G401.6 (cell line): ENCODE results near the gene LCE1B.

Experiments used
- FAIRE-seq: peaks from 2 replicates; lab custom pipeline; 2012; peaks lifted over from hg19 to GRCh38; lab: Jason Lieb, UNC

LCE1B gene, protein sequence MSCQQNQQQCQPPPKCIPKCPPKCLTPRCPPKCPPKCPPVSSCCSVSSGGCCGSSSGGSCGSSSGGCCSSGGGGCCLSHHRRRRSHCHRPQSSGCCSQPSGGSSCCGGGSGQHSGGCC

DNA sequence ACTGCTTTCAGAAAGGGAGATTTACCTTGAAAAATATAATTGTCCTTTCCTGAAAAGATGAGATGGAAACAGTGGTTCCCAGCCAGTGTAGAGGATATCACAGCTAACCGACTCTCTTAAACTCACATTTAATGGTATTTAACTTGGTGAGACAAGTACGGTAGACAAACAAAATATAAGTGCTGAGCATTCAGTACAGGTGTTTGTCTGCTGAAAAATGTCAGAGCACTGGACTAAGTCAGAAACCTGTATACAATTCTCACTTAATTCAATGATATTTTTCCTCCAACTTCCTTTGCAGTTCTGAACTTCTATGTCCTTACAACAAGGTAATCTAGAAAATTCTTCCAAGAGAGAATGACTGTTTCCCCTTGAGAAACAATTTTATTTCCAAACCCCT, at the start of gene LCE1B:
Gene LCE1B, plus strand, starts transcription at position 301 of the 400 bp plus-strand sequence. CDS start 476 bp downstream, outside the sequence.
- FAIRE-seq, result no peak

GRCh38 chr1:152768847-152769533, 42.8 kb upstream of the LCE1B start:
- no peak for FAIRE-seq

- no peak for FAIRE-seq
Observed at GRCh38 chr1:152770411-152770810, 41.4 kb upstream of the LCE1B start.

GRCh38 chr1:152774875-152775274, 36.9 kb upstream of the LCE1B start, which contains the start of gene LCE1F:
Gene LCE1F (plus strand): TSS chr1:152775140. CDS start chr1:152776372, 1,232 bp downstream.
- no peak for FAIRE-seq

GRCh38 chr1:152776361-152776760, 35.4 kb upstream of the LCE1B start:
- FAIRE-seq, result no peak

GRCh38 chr1:152777510-152778137, 34.1 kb upstream of the LCE1B start:
- FAIRE-seq, result no peak

DNA sequence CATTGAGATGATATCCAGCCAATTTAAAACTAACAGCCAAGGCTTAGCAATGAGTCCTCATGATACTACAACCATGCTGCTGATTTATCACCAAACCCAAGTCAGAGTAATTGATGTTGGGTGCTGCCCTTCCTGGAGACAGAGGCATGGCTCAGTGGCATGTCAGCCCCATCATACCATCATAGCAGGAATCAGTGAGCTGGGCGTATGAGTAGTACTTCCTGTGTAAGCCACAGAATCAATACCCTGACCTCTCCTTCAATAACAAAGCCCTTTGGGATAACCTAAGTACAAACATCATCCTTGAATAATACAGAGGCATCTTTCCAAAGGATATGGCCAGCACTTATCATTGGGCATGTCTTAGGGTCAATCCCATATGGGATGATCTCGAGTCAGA, 28.7 kb upstream of the LCE1B start:
- FAIRE-seq, result no peak

DNA sequence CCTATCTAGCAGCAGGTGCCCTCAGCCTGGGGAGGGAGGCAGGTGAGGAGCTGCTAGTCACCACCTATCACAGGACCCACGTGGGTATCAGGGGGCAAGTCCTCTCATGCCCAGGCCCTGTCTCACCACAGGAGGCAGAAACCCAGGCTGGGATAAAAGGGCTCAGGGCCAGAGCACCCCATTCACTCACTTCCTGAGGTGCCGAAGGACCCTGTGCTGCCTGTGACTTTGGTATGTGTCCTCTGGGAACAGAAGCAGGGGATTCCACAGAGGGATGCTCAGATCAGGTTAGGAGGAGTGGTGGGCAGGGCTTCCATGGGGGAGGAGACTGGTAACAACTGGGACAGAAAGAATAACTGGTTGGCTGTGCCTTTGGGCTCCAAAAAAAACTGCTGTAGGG, 25.7 kb upstream of the LCE1B start, which contains the start of gene LCE1E:
Gene LCE1E, plus strand, starts transcription at position 181 of the 400 bp plus-strand sequence. CDS start 1,043 bp downstream, outside the sequence.
- no peak for FAIRE-seq

- no peak for FAIRE-seq
Observed at GRCh38 chr1:152795686-152796085, 16.1 kb upstream of the LCE1B start.

- no peak for FAIRE-seq
Observed at GRCh38 chr1:152796421-152796820, 15.3 kb upstream of the LCE1B start, which contains the start of gene LCE1D. Gene LCE1D (plus strand): TSS chr1:152796721. CDS start chr1:152797795, 1,074 bp downstream.

DNA sequence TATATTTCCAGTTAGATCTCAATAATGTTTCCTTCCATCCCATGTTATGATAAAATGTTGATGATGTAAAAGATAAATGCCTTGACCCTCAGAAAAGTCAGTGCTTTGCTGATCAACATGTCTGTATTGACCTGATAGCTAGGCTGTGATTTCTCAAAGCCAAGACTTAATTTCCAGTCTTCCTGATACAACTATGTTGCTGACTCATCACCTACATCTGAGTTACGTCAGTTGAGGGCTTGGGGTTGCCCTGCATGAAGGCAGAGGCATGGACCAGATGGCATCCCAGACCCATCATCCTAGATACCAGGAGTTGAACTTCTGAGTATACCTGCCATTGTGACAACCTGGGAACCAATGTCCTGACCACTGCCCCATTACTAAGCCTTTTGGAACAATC, 10.4 kb upstream of the LCE1B start:
- FAIRE-seq, result no peak

DNA sequence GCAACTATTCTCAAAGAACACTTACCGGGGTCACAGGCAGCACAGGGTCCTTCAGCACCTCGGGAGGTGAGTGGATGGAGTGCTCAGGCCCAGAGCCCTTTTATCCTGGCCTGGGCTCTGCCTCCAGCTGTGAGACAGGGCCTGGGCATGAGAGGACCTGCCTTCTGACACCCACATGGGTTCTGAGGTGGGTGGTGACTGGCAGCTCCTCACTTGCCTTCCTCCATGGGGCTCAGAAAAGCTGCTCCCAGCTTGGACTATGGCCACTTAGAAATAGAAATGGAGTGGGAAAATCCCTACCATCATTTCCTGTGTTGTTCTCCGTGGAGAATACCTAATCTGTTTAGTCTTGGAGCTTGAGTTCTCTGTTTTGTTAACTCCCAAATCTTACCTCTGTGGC, 5.2 kb upstream of the LCE1B start, which contains the start of gene LCE1C:
Gene LCE1C, minus strand, starts transcription at position 76 of the 400 bp plus-strand sequence. CDS start 1,173 bp downstream, outside the sequence.
- FAIRE-seq, result no peak

GRCh38 chr1:152811050-152811449, 721 bp upstream of the LCE1B start:
- no peak for FAIRE-seq

DNA sequence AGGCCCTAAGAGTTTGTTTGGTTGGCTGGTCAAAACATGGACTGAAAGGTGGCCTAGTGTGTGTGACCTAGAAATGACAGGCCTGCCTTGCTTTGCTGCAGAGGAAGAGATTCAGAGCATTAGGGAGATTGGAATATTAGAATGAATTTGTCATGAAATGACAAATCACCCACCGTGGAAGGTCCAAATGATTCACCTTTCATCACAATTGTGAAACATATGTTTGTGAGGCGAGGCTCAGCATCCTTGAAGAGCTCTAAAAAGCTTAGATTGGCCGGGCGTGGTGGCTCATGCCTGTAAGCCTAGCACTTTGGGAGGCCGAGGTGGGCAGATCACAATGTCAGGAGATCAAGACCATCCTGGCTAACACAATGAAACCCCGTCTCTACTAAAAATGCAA, 5.5 kb downstream of the LCE1B start:
- FAIRE-seq, result no peak

GRCh38 chr1:152823294-152823693, 11.5 kb downstream of the LCE1B start:
- FAIRE-seq, result no peak

GRCh38 chr1:152824964-152825363, 13.2 kb downstream of the LCE1B start:
- no peak for FAIRE-seq

DNA sequence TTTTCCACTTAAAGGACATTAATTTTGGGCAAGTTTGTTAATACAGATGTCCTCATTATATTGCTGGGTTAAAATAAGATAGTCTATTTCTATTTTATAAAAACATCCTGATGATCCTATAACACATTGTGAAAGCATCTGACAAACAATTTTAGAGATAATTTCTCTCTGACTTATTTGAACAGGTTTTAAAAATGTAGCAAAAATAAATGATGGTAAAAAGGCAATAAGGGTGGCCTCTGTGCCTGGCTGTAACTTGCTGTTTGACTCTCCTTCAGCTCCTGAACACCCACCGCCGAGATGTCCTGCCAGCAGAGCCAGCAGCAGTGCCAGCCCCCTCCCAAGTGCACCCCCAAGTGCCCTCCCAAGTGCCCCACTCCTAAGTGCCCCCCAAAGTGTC, 15.4 kb downstream of the LCE1B start, which contains the start of gene LCE1A:
Gene LCE1A, plus strand, starts transcription at position 301 of the 400 bp plus-strand sequence. Its CDS starts 0 bp downstream, at position 301.
- no peak for FAIRE-seq

DNA sequence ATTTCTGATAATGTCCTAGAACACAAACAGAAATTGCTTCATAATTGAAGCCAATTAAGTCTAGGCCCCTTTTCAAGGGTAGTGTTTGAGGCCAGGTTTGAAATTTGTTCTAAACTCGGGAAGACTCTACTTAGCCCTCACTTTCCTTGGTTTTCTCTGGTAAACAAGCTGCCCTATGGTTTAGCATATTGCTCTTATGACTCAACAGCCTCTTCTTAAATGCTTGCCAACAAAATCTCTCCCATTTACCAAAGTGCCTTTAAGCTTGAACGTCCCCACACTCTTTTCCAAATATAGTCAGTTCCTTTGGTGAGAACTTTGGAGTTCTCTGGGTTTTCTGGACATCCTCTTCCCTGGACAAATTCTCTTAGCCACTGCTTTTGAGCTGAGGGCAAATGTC, 25.1 kb downstream of the LCE1B start:
- FAIRE-seq, result no peak

GRCh38 chr1:152842556-152842955, 30.8 kb downstream of the LCE1B start, which contains the start of gene LCE6A:
Gene LCE6A (plus strand): TSS chr1:152842856. CDS start chr1:152843521, 665 bp downstream.
- FAIRE-seq, result no peak

- no peak for FAIRE-seq
Observed at GRCh38 chr1:152855661-152856060, 43.9 kb downstream of the LCE1B start.

DNA sequence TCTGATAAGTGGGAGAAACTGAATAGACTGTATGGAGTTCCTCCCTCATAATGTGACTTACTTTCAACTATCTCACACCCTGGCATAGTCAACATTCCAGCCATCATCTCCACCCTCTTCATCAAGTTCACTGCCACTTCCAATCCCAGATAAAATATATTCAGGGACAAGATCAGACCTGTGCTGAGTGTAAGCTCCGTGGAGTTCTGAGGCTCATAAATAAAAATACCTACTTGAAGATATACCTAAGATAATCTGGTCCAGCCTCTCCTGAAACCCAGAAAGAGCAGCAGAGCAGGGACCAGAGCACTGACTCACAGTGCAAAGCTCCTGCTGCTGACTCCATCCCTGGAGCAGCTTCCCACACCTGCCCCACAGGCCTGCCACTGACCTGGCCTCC, 46.3 kb downstream of the LCE1B start:
- FAIRE-seq, result no peak

DNA sequence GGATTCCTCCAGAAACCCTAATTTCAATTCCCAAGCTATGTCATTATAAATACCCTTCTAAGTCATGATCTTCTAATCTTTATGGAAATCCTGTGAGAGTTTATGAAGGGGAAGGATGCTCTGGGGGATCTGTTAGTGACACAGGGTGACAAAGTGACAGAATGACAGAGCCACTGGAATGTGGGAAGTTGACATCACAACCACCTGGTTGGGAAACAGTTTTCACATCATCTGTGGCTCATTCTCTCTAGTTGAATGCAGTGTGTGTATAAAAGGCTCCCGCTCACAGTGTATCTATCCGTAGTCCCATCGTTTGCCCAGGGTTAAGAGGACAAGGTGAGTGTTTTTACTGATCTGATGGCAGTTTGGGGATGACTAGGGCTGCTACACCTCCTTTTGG, 47.9 kb downstream of the LCE1B start, which contains the start of gene LCE7A:
Gene LCE7A, plus strand, starts transcription at position 301 of the 400 bp plus-strand sequence. CDS start 702 bp downstream, outside the sequence.
- no peak for FAIRE-seq

GRCh38 chr1:152860129-152860528, 48.4 kb downstream of the LCE1B start:
- no peak for FAIRE-seq
